HCT116 (cell line): ENCODE results near the gene PDZD8. TPM values are rescaled to one million over a fixed set of nuclear protein-coding genes. Genes with fewer than 3 reads are reported as not detected.

ENCODE experiments used
- ATAC-seq: fragments of 200-7000 bp; cut with Tn5 transposase; 2 replicates; pipeline ENCODE4 v1.9.1; 2020; ENCODE audit warnings: mild to moderate bottlenecking, moderate library complexity
- BruUV-seq: library from RNA; stranded (reverse); fragments of 400-500 nt; replicated peaks from 2 replicates; lab custom pipeline; 2021; lab: Mats Ljungman, UMichigan
- CTCF ChIA-PET: fragments of 300-600 bp; sonication (Branson Sonifier 250); formaldehyde crosslinking; loops from one replicate; lab custom pipeline; 2021; ENCODE audit warnings: antibody characterized with exemption; lab: Charles Lee
- POLR2A ChIA-PET: fragments of 300-600, 350-600 bp; sonication (Branson Sonifier 250); formaldehyde crosslinking; loops from one replicate; lab custom pipeline; 2021; ENCODE audit warnings: antibody characterized with exemption; lab: Charles Lee
- RAD21 ChIA-PET, 2 experiments: fragments of 300-600 bp; sonication (Branson Sonifier 250); formaldehyde crosslinking; loops; one replicate each; lab custom pipeline; 2023; ENCODE audit warnings: low total read pairs in 2 of 2; ENCODE audit not compliant: uncharacterized antibody in 2 of 2, unreplicated experiment in 2 of 2, low non-redundant PET in 1 of 2; lab: Charles Lee
- DNase-seq: peaks from one replicate; pipeline ENCODE4 v3.0.0-alpha.2; 2010; ENCODE audit warnings: low read depth, low spot score
- H2AFZ ChIP-seq: fragments of 200-600 bp; shearing (Covaris generic), sonication (generic); 2 replicates; pipeline ENCODE4 v1.6.1; 2017; ENCODE audit warnings: low read depth, mixed run types, mixed read lengths, antibody characterized with exemption, low read length; ENCODE audit not compliant: poor library complexity, severe bottlenecking
- H3K27ac ChIP-seq: 2 replicates; pipeline ENCODE4 v1.5.1; 2012; ENCODE audit warnings: low read depth, low read length
- H3K27me3 ChIP-seq: fragments of 200-600 bp; sonication (generic); 2 replicates; pipeline ENCODE4 v1.6.1; 2016; ENCODE audit warnings: mixed run types, low read length, mixed read lengths; ENCODE audit not compliant: insufficient read depth
- H3K36me3 ChIP-seq, 2 experiments: fragments of 200-500 bp in 1 of 2; fragments of 200-600 bp in 1 of 2; sonication (Bioruptor generic) in 1 of 2; sonication (generic) in 1 of 2; 2 replicates each; pipeline versions ENCODE4 v1.5.1 to v1.6.1; 2014 to 2016; ENCODE audit warnings: low read length in 2 of 2, inconsistent platforms in 1 of 2, mixed read lengths in 1 of 2, mixed run types in 1 of 2; ENCODE audit not compliant: insufficient read depth in 2 of 2, control insufficient read depth in 1 of 2
- H3K4me1 ChIP-seq, 2 experiments: fragments of 200-600 bp in 1 of 2; sonication (generic) in 1 of 2; 2 replicates each; pipeline versions ENCODE4 v1.5.1 to v1.6.1; 2012 to 2017; ENCODE audit warnings: low read length in 2 of 2, inconsistent platforms in 1 of 2, mild to moderate bottlenecking in 1 of 2, mixed read lengths in 1 of 2, mixed run types in 1 of 2, moderate library complexity in 1 of 2; ENCODE audit not compliant: insufficient read depth in 2 of 2, control insufficient read depth in 1 of 2
- H3K4me2 ChIP-seq: fragments of 200-600 bp; sonication (generic); 2 replicates; pipeline ENCODE4 v1.6.1; 2017; ENCODE audit warnings: mixed run types, low read length, mixed read lengths
- H3K4me3 ChIP-seq, 2 experiments: fragments of 200-600 bp in 1 of 2; sonication (generic) in 1 of 2; replicated peaks in 1 of 2; 2 replicates each; pipeline ENCODE4 v1.5.1; 2011 to 2016; ENCODE audit warnings: low read length in 2 of 2, control low read depth in 1 of 2, low read depth in 1 of 2, mild to moderate bottlenecking in 1 of 2, mixed read lengths in 1 of 2, mixed run types in 1 of 2
- H3K79me2 ChIP-seq: fragments of 200-600 bp; sonication (generic); 2 replicates; pipeline ENCODE4 v1.6.1; 2017; ENCODE audit warnings: mild to moderate bottlenecking, mixed run types, low read length, moderate library complexity, mixed read lengths; ENCODE audit not compliant: insufficient read depth
- H3K9ac ChIP-seq: fragments of 200-600 bp; sonication (generic); 2 replicates; pipeline ENCODE4 v1.6.1; 2016; ENCODE audit warnings: low read length, mixed read lengths
- H3K9me2 ChIP-seq: fragments of 200-600 bp; sonication (generic), shearing (Covaris generic); 2 replicates; pipeline ENCODE4 v1.6.1; 2017; ENCODE audit warnings: mixed run types, mild to moderate bottlenecking, moderate library complexity; ENCODE audit not compliant: insufficient read depth
- H3K9me3 ChIP-seq, 2 experiments: fragments of 200-500 bp in 1 of 2; fragments of 200-600 bp in 1 of 2; sonication (Bioruptor generic) in 1 of 2; sonication (generic) in 1 of 2; 2 replicates each; pipeline ENCODE4 v1.6.1; 2014 to 2017; ENCODE audit warnings: low read length in 2 of 2, mixed read lengths in 2 of 2, inconsistent platforms in 1 of 2, low read depth in 1 of 2, mild to moderate bottlenecking in 1 of 2, mixed run types in 1 of 2, moderate library complexity in 1 of 2; ENCODE audit not compliant: control insufficient read depth in 1 of 2, insufficient read depth in 1 of 2
- H4K20me1 ChIP-seq: fragments of 200-600 bp; sonication (generic), shearing (Covaris generic); 2 replicates; pipeline ENCODE4 v1.6.1; 2017; ENCODE audit warnings: mixed run types, mild to moderate bottlenecking, moderate library complexity; ENCODE audit not compliant: insufficient read depth
- CBX3 ChIP-seq: IDR thresholded peaks from 2 replicates; pipeline ENCODE4 v1.6.1; 2012; ENCODE audit warnings: low read depth
- CEBPB ChIP-seq: IDR thresholded peaks from 2 replicates; pipeline ENCODE4 v1.6.1; 2012; ENCODE audit warnings: low read depth
- CTCF ChIP-seq, 3 experiments: fragments of 200-600 bp in 1 of 3; sonication (generic) in 1 of 3; IDR thresholded peaks in 2 of 3; conservative IDR thresholded peaks in 1 of 3; 2 replicates each; pipeline ENCODE4 v1.5.1; 2012 to 2017; ENCODE audit warnings: low read depth in 2 of 3, low read length in 2 of 3, antibody characterized with exemption in 1 of 3, borderline replicate concordance in 1 of 3, control low read depth in 1 of 3, mild to moderate bottlenecking in 1 of 3, mixed read lengths in 1 of 3, mixed run types in 1 of 3, moderate library complexity in 1 of 3; ENCODE audit not compliant: insufficient read depth in 1 of 3
- EGR1 ChIP-seq: IDR thresholded peaks from 2 replicates; pipeline ENCODE4 v1.6.1; 2012; ENCODE audit warnings: low read depth
- ELF1 ChIP-seq: IDR thresholded peaks from 2 replicates; pipeline ENCODE4 v1.6.1; 2012; ENCODE audit warnings: low read depth, borderline replicate concordance
- EZH2 ChIP-seq: fragments of 200-600 bp; sonication (generic); IDR thresholded peaks from 2 replicates; pipeline ENCODE4 v1.6.1; 2017; ENCODE audit warnings: antibody characterized with exemption, mixed run types
- JUND ChIP-seq: IDR thresholded peaks from 2 replicates; pipeline ENCODE4 v1.6.1; 2012
- POLR2A ChIP-seq: IDR thresholded peaks from 2 replicates; pipeline ENCODE4 v1.7.0; 2011; ENCODE audit warnings: borderline replicate concordance; ENCODE audit not compliant: insufficient read depth, insufficient read length; ENCODE audit errors: extremely low read depth
- POLR2AphosphoS5 ChIP-seq: IDR thresholded peaks from 2 replicates; pipeline ENCODE4 v1.6.1; 2011; ENCODE audit warnings: mild to moderate bottlenecking, low read depth, low read length, moderate library complexity
- RAD21 ChIP-seq: IDR thresholded peaks from 2 replicates; pipeline ENCODE4 v1.6.1; 2012; ENCODE audit warnings: low read depth, mild to moderate bottlenecking
- SP1 ChIP-seq: IDR thresholded peaks from 2 replicates; pipeline ENCODE4 v1.6.1; 2012; ENCODE audit warnings: low read depth
- TCF7L2 ChIP-seq: IDR thresholded peaks from 2 replicates; pipeline ENCODE4 v1.7.0; 2011; ENCODE audit warnings: borderline replicate concordance, inconsistent platforms; ENCODE audit not compliant: insufficient read depth, insufficient read length; ENCODE audit errors: extremely low read depth
- ZBTB33 ChIP-seq: IDR thresholded peaks from 2 replicates; pipeline ENCODE4 v1.6.1; 2011; ENCODE audit warnings: mild to moderate bottlenecking, low read length, moderate library complexity; ENCODE audit not compliant: insufficient replicate concordance; ENCODE audit errors: extremely low read depth
- intact Hi-C: fragments of 100-400 bp; cut with micrococcal nuclease; formaldehyde crosslinking; loops from 2 replicates; pipeline ENCODE4 v1.10.0; 2022
- total RNA-seq: library from RNA; stranded (reverse); gene quantifications from one replicate; pipeline ENCODE4 v1.2.1, GENCODE V29; 2021; ENCODE audit not compliant: unreplicated experiment

Gene PDZD8
- total RNA-seq, 1 experiment from 2014 or later: 61.7 TPM

- RAD21 ChIA-PET: no interaction called here
- POLR2A ChIA-PET: no interaction called here
- intact Hi-C loops: no loop called here
Observed at GRCh38 chr10:117256910-117257309, 118.3 kb downstream of the PDZD8 start.

More at GRCh38 chr10:117256910-117257309, 118.3 kb downstream of the PDZD8 start:
- no peaks in the 10 kb centered on the region for H3K4me1 ChIP-seq
- no peaks in the 10 kb centered on the region for H3K36me3 ChIP-seq
- peaks cover 45% of the 10 kb centered on the region for H3K27me3 ChIP-seq
- no peaks in the 10 kb centered on the region for H3K9me3 ChIP-seq
- ATAC-seq (no peak), DNase-seq (no peak)
- no peak overlapping the region for H3K27ac ChIP-seq
- no peaks in the 10 kb centered on the region for H3K9me2 ChIP-seq
- no TSS peak for BruUV-seq
- no peaks in the 10 kb centered on the region for H4K20me1 ChIP-seq
- H3K4me2 ChIP-seq: no peak overlapping the region
- no peak overlapping the region for H3K4me3 ChIP-seq
- no peak overlapping the region for H2AFZ ChIP-seq
- no peak overlapping the region for H3K9ac ChIP-seq
- TF ChIP-seq POLR2AphosphoS5: no peak
- no peak for TF ChIP-seq JUND
- no peak for TF ChIP-seq POLR2A
- no peak for TF ChIP-seq CEBPB
- TF ChIP-seq RAD21: no peak
- TF ChIP-seq CBX3: no peak
- TF ChIP-seq EZH2: no peak
- TF ChIP-seq CTCF (IDR thresholded peaks at IDR 0.05 in 2 of 3, conservative IDR thresholded peaks at IDR 0.05 in 1 of 3; ENCODE audit: borderline replicate concordance in 1 of 3, insufficient read depth in 1 of 3, low read depth in 2 of 3, low read length in 2 of 3): no peak
- TF ChIP-seq ZBTB33: no peak
- TF ChIP-seq SP1: no peak
- no peak for TF ChIP-seq TCF7L2
- TF ChIP-seq ELF1: no peak
- no peak for TF ChIP-seq EGR1
- CTCF ChIA-PET: no interaction called here
- H3K79me2 ChIP-seq: no peaks in the 10 kb centered on the region
